IPS-NIHi7 (cell line): ENCODE results near the gene NLRP9.
"Not testable (repeated sequence)": the region's sequence is repeated elsewhere in the genome, so short reads cannot be mapped to it uniquely, and the experiment has no call there.

ENCODE experiments used
- DNase-seq: peaks from one replicate; pipeline ENCODE4 v3.0.0; 2012; ENCODE audit warnings: mixed read lengths; ENCODE audit errors: extremely low spot score

NLRP9 gene

DNA sequence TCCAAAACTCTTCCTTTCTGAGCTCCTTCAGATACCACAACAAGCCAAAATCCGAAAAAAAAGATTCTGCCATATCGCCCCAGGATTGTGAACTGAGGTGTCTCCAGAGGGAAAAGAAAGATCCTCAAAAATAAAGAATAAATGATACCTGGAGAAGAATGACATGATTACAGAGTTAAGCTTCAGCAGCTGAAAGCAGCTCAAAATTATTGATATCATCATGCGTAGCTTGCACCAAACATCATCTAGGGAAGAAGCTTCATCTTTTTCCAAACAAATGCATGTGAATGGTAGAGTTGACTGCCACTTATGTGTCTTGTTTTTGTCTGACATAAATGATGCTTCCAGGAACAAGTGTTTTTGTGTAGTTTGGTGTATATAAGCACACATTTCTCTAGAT is at the start of gene NLRP9:
NLRP9 (minus strand) TSS at position 101 of the 400 bp plus-strand sequence; CDS start at position 73, 28 bp downstream.
- no peak for DNase-seq

DNA sequence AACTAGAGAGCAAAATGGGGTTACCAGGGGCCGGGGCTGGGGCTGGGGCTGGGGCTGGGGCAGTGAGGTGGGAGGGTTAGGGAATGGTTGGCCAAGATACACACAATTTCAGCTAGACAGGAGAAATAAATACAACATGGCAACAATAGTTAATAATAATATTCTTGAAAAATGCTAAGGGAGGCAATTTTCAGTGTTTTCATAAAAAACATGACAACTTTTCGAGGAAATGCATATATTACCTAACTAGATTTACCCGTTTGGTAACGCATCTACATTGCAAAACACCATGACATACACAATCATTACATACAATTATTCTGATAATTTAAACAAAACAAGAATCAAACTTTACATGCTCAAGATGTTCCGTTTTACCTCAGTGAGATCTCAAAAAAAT is 42.9 kb upstream of the NLRP9 start:
- DNase-seq: no peak

GRCh38 chr19:55778331-55778730 is 40.1 kb upstream of the NLRP9 start:
- DNase-seq: no peak

DNA sequence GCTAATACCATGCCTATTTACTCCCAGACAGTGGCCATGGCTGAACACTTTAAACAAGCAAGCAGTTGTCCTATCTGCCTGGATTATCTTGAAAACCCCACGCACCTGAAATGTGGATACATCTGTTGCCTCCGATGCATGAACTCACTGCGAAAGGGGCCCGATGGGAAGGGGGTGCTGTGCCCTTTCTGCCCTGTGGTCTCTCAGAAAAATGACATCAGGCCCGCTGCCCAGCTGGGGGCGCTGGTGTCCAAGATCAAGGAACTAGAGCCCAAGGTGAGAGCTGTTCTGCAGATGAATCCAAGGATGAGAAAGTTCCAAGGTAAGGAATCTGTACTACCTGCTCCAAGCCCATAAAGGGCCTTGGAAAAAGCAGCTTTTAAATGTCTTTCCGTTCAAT is 39.3 kb upstream of the NLRP9 start:
- no peak for DNase-seq

GRCh38 chr19:55769632-55770031 is 31.4 kb upstream of the NLRP9 start:
- not testable (repeated sequence) for DNase-seq

DNA sequence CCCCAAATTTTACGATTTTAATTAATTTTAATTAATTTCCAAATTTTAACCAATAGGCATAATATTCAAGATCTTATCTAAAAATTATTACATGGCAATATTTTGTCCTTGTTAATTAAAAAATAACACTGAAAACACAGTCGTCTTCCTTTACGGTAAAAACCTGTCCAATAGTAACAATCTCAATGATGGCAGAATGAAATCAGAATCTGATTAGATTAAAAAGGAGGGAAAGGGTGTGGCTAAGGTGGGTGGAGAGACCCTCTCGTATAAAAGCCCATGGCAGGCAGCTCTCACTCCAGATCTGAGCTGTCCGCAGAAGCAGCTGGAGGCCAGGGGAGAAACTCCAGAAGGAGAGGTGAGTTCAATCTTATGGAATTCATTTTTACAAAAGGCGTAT is 30.6 kb upstream of the NLRP9 start, which contains the start of gene RFPL4AL1:
RFPL4AL1 (plus strand) TSS at position 301 of the 400 bp plus-strand sequence. CDS start 2,687 bp downstream, outside the sequence.
- DNase-seq: not testable (repeated sequence)

- DNase-seq: no peak
These were observed 28.3 kb upstream of the NLRP9 start for GRCh38 chr19:55766466-55766865.

DNA sequence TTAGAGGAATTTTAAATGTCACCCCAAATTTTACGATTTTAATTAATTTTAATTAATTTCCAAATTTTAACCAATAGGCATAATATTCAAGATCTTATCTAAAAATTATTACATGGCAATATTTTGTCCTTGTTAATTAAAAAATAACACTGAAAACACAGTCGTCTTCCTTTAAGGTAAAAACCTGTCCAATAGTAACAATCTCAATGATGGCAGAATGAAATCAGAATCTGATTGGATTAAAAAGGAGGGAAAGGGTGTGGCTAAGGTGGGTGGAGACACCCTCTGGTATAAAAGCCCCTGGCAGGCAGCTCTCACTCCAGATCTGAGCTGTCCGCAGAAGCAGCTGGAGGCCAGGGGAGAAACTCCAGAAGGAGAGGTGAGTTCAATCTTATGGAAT is 20.6 kb upstream of the NLRP9 start, which contains the start of gene RFPL4A:
RFPL4A (plus strand) TSS at position 301 of the 400 bp plus-strand sequence. CDS start 2,704 bp downstream, outside the sequence.
- DNase-seq: not testable (repeated sequence)

- not testable (repeated sequence) for DNase-seq
These were observed 18.6 kb upstream of the NLRP9 start for GRCh38 chr19:55756808-55757207.

GRCh38 chr19:55753401-55753800 is 15.2 kb upstream of the NLRP9 start:
- no peak for DNase-seq

GRCh38 chr19:55750715-55751114 is 12.5 kb upstream of the NLRP9 start:
- no peak for DNase-seq

GRCh38 chr19:55730378-55730777 is 7.8 kb downstream of the NLRP9 start:
- not testable (repeated sequence) for DNase-seq

DNA sequence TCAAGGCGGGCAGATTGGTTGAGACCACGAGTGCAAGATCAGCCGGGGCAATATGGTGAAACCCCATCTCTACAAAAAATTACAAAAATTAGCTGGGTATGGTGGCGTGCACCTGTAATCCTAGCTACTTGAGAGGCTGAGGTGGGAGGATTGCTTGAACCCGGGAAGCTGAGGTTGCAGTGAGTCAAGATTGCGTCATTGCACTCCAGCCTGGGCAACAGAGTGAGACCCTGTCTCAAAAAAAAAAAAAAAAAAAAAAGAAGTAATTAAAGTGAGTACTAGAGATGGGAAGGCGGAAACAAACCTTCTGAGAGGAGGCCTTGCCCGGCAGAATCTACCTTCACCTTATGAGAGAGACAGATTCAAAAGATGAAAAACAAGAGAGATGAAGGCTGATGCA is 14.7 kb downstream of the NLRP9 start:
- DNase-seq: no peak

- no peak for DNase-seq
These were observed 17.4 kb downstream of the NLRP9 start for GRCh38 chr19:55720801-55721200.

DNA sequence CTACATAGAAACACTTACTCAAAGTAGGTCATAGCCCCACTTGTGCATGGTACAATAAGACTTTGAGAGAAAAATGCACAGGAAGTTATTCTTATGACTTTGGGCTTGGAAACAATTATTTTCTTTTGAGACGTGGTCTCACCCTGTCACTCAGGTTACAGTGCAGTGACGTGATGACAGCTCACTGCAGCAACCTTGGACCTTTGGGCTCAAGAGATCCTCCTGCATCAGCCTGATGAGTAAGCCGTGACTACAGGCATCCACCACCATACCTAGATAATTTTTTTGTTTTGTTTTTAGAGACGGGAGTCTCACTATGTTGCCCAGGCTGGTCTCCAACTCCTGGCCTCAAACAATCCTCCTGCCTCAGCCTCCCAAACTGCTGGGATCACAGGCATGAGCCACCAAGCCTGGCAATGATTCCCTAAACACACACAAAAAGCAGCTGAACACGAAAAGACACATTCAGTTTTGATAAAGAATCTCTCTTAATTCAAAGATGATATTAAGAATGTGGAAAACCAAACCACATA is 17.9 kb downstream of the NLRP9 start:
- no peak for DNase-seq

GRCh38 chr19:55717879-55718711 is 20.1 kb downstream of the NLRP9 start:
- not testable (repeated sequence) for DNase-seq

GRCh38 chr19:55717251-55717650 is 21.0 kb downstream of the NLRP9 start:
- no peak for DNase-seq

DNA sequence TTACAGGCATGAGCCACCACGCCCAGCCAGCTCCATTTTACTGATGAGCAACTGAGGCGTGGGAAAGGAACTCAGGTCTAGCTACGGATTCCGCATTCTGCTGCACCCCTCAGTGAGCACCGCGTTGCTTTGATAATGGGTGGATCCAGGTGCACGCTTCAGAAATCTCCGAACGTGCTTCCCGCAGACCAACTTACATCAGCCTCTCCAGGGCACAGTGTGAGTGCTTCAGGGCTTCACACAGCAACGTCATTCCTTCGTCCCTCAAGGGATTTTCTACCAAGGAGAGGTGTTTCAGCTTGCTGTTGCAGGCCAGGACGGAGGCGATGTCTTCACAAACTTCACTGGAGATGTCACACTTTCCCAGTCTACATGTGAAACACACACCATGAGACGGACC is 21.7 kb downstream of the NLRP9 start:
- DNase-seq: no peak

DNA sequence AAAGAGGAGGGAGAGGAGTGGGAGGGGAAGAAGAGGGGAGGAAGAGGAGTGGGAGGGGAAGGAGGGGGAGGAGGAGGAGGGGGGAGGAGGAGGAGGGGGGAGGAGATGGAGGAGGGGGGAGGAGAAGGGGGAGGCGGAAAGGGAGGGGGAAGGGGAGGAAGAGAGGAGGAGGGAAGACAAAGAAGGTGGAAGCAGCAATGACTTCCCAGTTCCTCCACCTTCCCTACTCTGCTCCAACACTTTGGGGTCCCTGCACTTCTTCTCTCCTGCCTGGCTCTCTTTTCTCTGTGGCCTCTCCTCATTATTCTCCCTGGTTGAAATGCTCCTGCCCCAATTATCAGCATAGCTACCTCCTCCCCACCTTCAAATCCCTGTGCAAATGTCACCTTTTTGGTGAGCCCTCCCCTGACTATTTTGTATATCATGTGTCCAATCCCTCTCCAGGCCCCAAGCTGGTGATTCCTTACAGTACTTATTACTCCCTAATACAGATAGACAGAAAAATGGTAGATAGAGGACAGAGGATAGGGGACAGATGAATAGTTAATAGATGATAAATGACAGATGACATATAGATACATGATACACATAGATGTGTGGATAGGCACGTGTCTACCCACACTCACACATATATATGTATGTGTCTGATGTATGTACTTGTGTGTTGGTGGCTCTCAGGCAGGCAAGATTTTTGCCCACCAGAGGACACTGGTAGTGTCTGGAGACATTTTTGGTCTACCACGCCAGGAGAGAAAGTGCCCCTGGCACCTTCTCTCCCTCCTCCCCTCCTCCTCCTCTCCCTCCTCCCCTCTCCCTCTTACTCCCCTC is 25.2 kb downstream of the NLRP9 start:
- no peak for DNase-seq

DNA sequence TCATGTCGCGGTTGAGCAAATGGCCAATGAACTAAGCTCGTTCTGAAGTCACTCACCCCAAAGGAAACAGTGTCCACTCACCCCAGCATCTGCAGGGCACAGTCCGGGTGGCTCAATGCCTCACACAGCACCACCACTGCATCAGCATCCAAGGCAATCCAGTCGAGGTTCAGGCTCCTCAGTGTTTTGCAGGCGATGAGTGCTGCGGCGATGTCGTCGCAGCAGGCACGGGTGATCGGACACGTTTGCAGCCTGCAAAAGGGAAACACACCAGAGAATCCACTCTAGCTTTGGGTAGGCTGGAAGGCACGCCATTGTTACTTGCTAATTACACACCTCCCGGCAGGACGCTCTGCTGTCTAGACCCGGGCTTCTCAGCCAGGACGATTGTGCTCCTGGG is 26.5 kb downstream of the NLRP9 start:
- DNase-seq: no peak

DNA sequence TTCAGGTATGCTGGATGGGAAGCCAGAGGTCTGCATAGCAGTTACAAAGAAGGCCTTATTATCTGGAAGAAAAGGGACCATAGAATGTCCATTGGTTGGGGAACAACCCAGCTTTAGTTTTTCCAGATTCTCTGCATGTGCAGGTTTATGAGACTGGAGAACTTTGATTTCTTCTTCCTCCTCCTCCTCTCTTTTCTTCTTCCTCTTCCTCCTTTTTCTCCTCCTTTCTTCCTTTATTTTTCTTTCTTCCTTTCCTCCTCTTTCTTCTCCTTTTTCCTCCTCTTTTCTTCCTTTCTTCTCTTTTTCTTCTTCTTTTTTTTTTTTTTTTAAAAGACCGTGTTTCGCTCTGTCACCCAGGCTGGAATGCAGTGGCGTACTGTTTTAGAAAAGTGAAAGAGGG is 32.2 kb downstream of the NLRP9 start:
- no peak for DNase-seq
